ENCODE data around the gene RBMS1. TPM values are rescaled to one million over a fixed set of nuclear protein-coding genes. Genes with fewer than 3 reads are reported as not detected.

The RBMS1 gene
- total RNA-seq, 1 experiment from 2014 or later = 77.5 TPM

DNA sequence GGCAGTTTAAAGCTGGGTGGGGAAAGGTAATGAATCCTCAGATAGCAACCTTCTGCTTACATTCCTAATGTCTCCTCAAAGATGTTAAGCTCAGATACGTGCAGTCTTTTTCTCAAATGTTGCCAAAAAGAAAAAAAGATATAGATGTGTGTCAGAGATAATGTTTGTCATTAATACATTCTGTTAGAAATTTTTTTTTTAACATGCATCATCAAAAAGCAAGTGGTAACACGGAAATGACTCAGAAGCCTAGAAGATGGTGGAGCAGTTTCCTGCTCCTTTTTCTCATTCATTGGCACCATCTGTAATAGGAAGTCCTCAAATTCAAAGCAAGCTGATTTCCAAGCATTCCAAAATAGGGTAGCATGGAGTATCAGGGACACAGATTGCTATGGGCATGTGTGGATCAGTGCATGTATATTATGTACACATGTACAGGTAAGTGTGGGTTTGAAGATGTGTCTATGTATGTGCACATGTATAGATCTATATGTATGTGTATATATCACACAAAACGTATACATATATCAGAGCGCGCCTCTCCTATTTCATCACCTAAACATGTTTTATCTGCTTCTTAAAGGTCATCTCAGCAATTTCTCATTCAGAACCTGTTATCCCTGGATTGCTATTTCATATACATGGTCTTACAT, 213.7 kb downstream of the RBMS1 start:
- H4K5ac ChIP-seq (ENCODE audit: insufficient read length, low read depth, low read length) = no peak overlapping the region
- H3K4me2 ChIP-seq (ENCODE audit: insufficient read depth, insufficient read length, low read length) = no peak overlapping the region
- H4K8ac ChIP-seq (replicated peaks; ENCODE audit: insufficient read length, low read depth, low read length) = no peak overlapping the region
- no peaks in the 10 kb centered on the region for H3K23me2 ChIP-seq (ENCODE audit: insufficient read length, low read depth, low read length, poor library complexity, severe bottlenecking)
- no peak overlapping the region for H3K9ac ChIP-seq (ENCODE audit: extremely low read depth, insufficient read length, low read length)
- H3K4ac ChIP-seq (ENCODE audit: low read depth, low read length) = no peak overlapping the region
- H3K56ac ChIP-seq (ENCODE audit: insufficient read length, low read depth, low read length) = no peak overlapping the region
- no CpG with 5 or more reads among the region's 5 CpGs for WGBS (ENCODE audit: extremely low coverage, insufficient read length, low lambda C conversion rate)
- H2AFZ ChIP-seq (ENCODE audit: low read length) = no peak overlapping the region
- H3K79me1 ChIP-seq (ENCODE audit: insufficient read depth, low read depth, low read length, poor library complexity, severe bottlenecking) = no peaks in the 10 kb centered on the region
- H3K27ac ChIP-seq (ENCODE audit: insufficient read length, low read depth, low read length) = no peak overlapping the region
- no peak overlapping the region for H2AK5ac ChIP-seq (ENCODE audit: insufficient read length, low read length)
- no peak overlapping the region for H3K18ac ChIP-seq (ENCODE audit: insufficient read length, low read depth, low read length)
- no peak overlapping the region for H3K14ac ChIP-seq (ENCODE audit: insufficient read depth, low read length)
- Mint-ChIP-seq H3K27ac (no peak overlapping the region), H3K9me3 (no peaks in the 10 kb centered on the region), H3K4me3 (no peak overlapping the region), H3K4me1 (peaks cover 0 to 4% of the 10 kb centered on the region in 2 experiments; a peak in 2 of 4 replicates), H3K27me3 (ENCODE audit: low read depth) (no peaks in the 10 kb centered on the region), H3K36me3 (ENCODE audit: insufficient read depth in 1 of 3, low read depth in 3 of 3) (peaks cover 8 to 60% (median 50%) of the 10 kb centered on the region in 3 experiments; a peak in 6 of 7 replicates)
- H3K23ac ChIP-seq (ENCODE audit: insufficient read length, low read depth, low read length) = no peak overlapping the region
- TF ChIP-seq, protein P1, sequence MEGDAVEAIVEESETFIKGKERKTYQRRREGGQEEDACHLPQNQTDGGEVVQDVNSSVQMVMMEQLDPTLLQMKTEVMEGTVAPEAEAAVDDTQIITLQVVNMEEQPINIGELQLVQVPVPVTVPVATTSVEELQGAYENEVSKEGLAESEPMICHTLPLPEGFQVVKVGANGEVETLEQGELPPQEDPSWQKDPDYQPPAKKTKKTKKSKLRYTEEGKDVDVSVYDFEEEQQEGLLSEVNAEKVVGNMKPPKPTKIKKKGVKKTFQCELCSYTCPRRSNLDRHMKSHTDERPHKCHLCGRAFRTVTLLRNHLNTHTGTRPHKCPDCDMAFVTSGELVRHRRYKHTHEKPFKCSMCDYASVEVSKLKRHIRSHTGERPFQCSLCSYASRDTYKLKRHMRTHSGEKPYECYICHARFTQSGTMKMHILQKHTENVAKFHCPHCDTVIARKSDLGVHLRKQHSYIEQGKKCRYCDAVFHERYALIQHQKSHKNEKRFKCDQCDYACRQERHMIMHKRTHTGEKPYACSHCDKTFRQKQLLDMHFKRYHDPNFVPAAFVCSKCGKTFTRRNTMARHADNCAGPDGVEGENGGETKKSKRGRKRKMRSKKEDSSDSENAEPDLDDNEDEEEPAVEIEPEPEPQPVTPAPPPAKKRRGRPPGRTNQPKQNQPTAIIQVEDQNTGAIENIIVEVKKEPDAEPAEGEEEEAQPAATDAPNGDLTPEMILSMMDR (conservative IDR thresholded peaks at IDR 0.05) = no peak
- no peaks in the 10 kb centered on the region for H3K4me1 ChIP-seq (ENCODE audit: insufficient read depth, low read length)
- H4K20me1 ChIP-seq (ENCODE audit: control insufficient read depth, insufficient read depth, insufficient read length) = no peaks in the 10 kb centered on the region
- H3K79me2 ChIP-seq (ENCODE audit: insufficient read depth, low read length) = no peaks in the 10 kb centered on the region
- H2BK5ac ChIP-seq (ENCODE audit: insufficient read length, low read length) = no peak overlapping the region
- H3T11ph ChIP-seq (ENCODE audit: low read length) = no peak overlapping the region
- no peak overlapping the region for H4K91ac ChIP-seq (ENCODE audit: insufficient read length, low read depth, low read length)
- no peaks in the 10 kb centered on the region for H3K9me3 ChIP-seq (ENCODE audit: control insufficient read depth, low read depth, low read length)
- no peak for DNase-seq
- H3K27me3 ChIP-seq (ENCODE audit: insufficient read depth, low read length) = no peaks in the 10 kb centered on the region
- H2BK15ac ChIP-seq (ENCODE audit: low read depth, low read length) = no peak overlapping the region
- H2BK20ac ChIP-seq (ENCODE audit: low read depth, low read length, poor library complexity, severe bottlenecking) = no peak overlapping the region
- H2BK120ac ChIP-seq (ENCODE audit: low read depth, low read length, poor library complexity, severe bottlenecking) = no peak overlapping the region
- H2BK12ac ChIP-seq (ENCODE audit: insufficient read length, low read depth, low read length) = no peak overlapping the region

All from H9 (cell line).